Measurements from ENCODE around the gene DRAXIN.

GRCh38 chr1:11730429-11730891 lies 39.0 kb downstream of the DRAXIN start:
- TF ChIP-seq CTCF (tag by site-specific recombination; IDR thresholded peaks at IDR 0.05) (no peak), BCL6B (tag by site-specific recombination; IDR thresholded peaks at IDR 0.05) (no peak), ZBTB7A (tag by site-specific recombination; IDR thresholded peaks at IDR 0.05; ENCODE audit: low read depth) (no peak), PATZ1 (tag by site-specific recombination; IDR thresholded peaks at IDR 0.05) (no peak), GFI1B (tag by site-specific recombination; IDR thresholded peaks at IDR 0.05) (no peak), ZNF449 (tag by site-specific recombination; IDR thresholded peaks at IDR 0.05) (no peak), ZNF138 (tag by site-specific recombination; IDR thresholded peaks at IDR 0.05; ENCODE audit: borderline replicate concordance) (no peak), SP3 (tag by site-specific recombination; IDR thresholded peaks at IDR 0.05) (no peak), ZNF10 (tag by site-specific recombination; IDR thresholded peaks at IDR 0.05) (no peak)

Data from HEK293 (cell line).